ENCODE data around the gene ADD1. TPM values are rescaled to one million over a fixed set of nuclear protein-coding genes. Genes with fewer than 3 reads are reported as not detected.

ADD1 gene
- polyA plus RNA-seq, 1 donor (not counting 4 experiments of a cell fraction or from before 2014, with no cell fraction given) = 109 TPM

DNA sequence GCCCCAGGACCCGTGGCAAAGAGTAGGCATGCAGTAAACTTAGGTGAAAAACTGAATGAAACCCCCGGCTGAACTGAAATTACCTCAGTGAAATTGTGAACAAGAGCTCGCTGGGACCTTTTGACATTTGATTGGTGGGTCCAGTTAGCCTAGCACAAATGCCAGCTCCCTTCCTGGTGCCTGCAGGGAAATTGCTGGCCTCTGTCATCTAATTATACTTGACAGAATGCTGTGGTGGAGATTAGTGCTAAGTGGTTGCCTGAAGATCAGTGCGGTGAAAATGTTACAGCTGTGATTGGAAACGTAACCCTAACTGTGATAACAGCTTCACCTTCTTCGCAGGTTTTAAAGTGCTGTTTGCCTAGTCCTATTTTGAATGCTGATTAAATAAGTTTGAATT lies 43.0 kb downstream of the ADD1 start:
- Histone ChIP-seq H3K9me3 (ENCODE audit: control insufficient read depth, low read depth, low read length) (no peaks in the 10 kb centered on the region), H4K20me1 (ENCODE audit: control insufficient read depth, extremely low read depth, insufficient read depth, low read length) (no peaks in the 10 kb centered on the region), H3K4me2 (ENCODE audit: control insufficient read depth, extremely low read depth, insufficient read depth, low read depth, low read length) (no peak overlapping the region), H3K4me1 (ENCODE audit: control insufficient read depth, extremely low read depth, insufficient read depth, low read length) (no peaks in the 10 kb centered on the region), H3K9ac (ENCODE audit: control insufficient read depth, extremely low read depth, insufficient read depth, low read length) (no peak overlapping the region), H3K4me3 (ENCODE audit: control insufficient read depth in 2 of 3, extremely low read depth in 1 of 3, insufficient read depth in 2 of 3, low read depth in 1 of 3, low read length in 3 of 3) (no peak overlapping the region), H3K27me3 (ENCODE audit: control insufficient read depth, extremely low read depth, insufficient read depth, low read length) (no peaks in the 10 kb centered on the region), H2AFZ (ENCODE audit: control insufficient read depth, low read length) (no peak overlapping the region), H3K79me2 (ENCODE audit: control insufficient read depth, insufficient read depth, low read length) (peaks cover 9% of the 10 kb centered on the region), H3K36me3 (ENCODE audit: control insufficient read depth in 2 of 2, extremely low read depth in 1 of 2, insufficient read depth in 2 of 2, low read length in 2 of 2) (peaks cover 16 to 22% of the 10 kb centered on the region in 2 experiments), H3K27ac (ENCODE audit: control insufficient read depth, insufficient read depth, low read length) (no peak overlapping the region), H3K9me1 (ENCODE audit: control insufficient read depth, extremely low read depth, insufficient read depth, low read length) (no peaks in the 10 kb centered on the region)
- FAIRE-seq (no peak), DNase-seq (ENCODE audit: low read depth, low spot score) (no peak)
- dilution Hi-C loops (cut with MboI; ENCODE audit: extremely low pct_ligation_motif_present, low sequenced_read_pairs) = no loop called here
- TF ChIP-seq, protein P1, sequence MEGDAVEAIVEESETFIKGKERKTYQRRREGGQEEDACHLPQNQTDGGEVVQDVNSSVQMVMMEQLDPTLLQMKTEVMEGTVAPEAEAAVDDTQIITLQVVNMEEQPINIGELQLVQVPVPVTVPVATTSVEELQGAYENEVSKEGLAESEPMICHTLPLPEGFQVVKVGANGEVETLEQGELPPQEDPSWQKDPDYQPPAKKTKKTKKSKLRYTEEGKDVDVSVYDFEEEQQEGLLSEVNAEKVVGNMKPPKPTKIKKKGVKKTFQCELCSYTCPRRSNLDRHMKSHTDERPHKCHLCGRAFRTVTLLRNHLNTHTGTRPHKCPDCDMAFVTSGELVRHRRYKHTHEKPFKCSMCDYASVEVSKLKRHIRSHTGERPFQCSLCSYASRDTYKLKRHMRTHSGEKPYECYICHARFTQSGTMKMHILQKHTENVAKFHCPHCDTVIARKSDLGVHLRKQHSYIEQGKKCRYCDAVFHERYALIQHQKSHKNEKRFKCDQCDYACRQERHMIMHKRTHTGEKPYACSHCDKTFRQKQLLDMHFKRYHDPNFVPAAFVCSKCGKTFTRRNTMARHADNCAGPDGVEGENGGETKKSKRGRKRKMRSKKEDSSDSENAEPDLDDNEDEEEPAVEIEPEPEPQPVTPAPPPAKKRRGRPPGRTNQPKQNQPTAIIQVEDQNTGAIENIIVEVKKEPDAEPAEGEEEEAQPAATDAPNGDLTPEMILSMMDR (optimal IDR thresholded peaks at IDR 0.05 in 1 of 3, IDR thresholded peaks at IDR 0.05 in 1 of 3, conservative IDR thresholded peaks at IDR 0.05 in 1 of 3; ENCODE audit: extremely low read depth in 1 of 3, insufficient read depth in 2 of 3, low read length in 3 of 3) = no peak
- no peak for TF ChIP-seq EZH2 (IDR thresholded peaks at IDR 0.05; ENCODE audit: low read length)

GRCh38 chr4:2887343-2887742 lies 43.7 kb downstream of the ADD1 start:
- Histone ChIP-seq H3K79me2 (ENCODE audit: control insufficient read depth, insufficient read depth, low read length) (peaks cover 11% of the 10 kb centered on the region), H3K36me3 (ENCODE audit: control insufficient read depth in 2 of 2, extremely low read depth in 1 of 2, insufficient read depth in 2 of 2, low read length in 2 of 2) (peaks cover 14 to 20% of the 10 kb centered on the region in 2 experiments), H3K27ac (ENCODE audit: control insufficient read depth, insufficient read depth, low read length) (no peak overlapping the region), H4K20me1 (ENCODE audit: control insufficient read depth, extremely low read depth, insufficient read depth, low read length) (no peaks in the 10 kb centered on the region), H3K9ac (ENCODE audit: control insufficient read depth, extremely low read depth, insufficient read depth, low read length) (no peak overlapping the region), H3K4me2 (ENCODE audit: control insufficient read depth, extremely low read depth, insufficient read depth, low read depth, low read length) (no peak overlapping the region), H2AFZ (ENCODE audit: control insufficient read depth, low read length) (no peak overlapping the region), H3K9me3 (ENCODE audit: control insufficient read depth, low read depth, low read length) (no peaks in the 10 kb centered on the region), H3K9me1 (ENCODE audit: control insufficient read depth, extremely low read depth, insufficient read depth, low read length) (no peaks in the 10 kb centered on the region), H3K4me1 (ENCODE audit: control insufficient read depth, extremely low read depth, insufficient read depth, low read length) (no peaks in the 10 kb centered on the region), H3K4me3 (ENCODE audit: control insufficient read depth in 2 of 3, extremely low read depth in 1 of 3, insufficient read depth in 2 of 3, low read depth in 1 of 3, low read length in 3 of 3) (no peak overlapping the region), H3K27me3 (ENCODE audit: control insufficient read depth, extremely low read depth, insufficient read depth, low read length) (no peaks in the 10 kb centered on the region)
- FAIRE-seq (no peak), DNase-seq (ENCODE audit: low read depth, low spot score) (no peak)
- dilution Hi-C loops (cut with MboI; ENCODE audit: extremely low pct_ligation_motif_present, low sequenced_read_pairs) = no loop called here
- TF ChIP-seq, protein P1 (optimal IDR thresholded peaks at IDR 0.05 in 1 of 3, IDR thresholded peaks at IDR 0.05 in 1 of 3, conservative IDR thresholded peaks at IDR 0.05 in 1 of 3; ENCODE audit: extremely low read depth in 1 of 3, insufficient read depth in 2 of 3, low read length in 3 of 3) = no peak
- no peak for TF ChIP-seq EZH2 (IDR thresholded peaks at IDR 0.05; ENCODE audit: low read length)
